OCI-M1 (cell line): ENCODE data around the gene PDPK1.
"Not testable (repeated sequence)": the region's sequence is repeated elsewhere in the genome, so short reads cannot be mapped to it uniquely, and the experiment has no call there.

Source experiments
- DNase-seq: peaks from one replicate; lab custom pipeline; 2025; lab: John Stamatoyannopoulos, UW

The PDPK1 gene

DNA sequence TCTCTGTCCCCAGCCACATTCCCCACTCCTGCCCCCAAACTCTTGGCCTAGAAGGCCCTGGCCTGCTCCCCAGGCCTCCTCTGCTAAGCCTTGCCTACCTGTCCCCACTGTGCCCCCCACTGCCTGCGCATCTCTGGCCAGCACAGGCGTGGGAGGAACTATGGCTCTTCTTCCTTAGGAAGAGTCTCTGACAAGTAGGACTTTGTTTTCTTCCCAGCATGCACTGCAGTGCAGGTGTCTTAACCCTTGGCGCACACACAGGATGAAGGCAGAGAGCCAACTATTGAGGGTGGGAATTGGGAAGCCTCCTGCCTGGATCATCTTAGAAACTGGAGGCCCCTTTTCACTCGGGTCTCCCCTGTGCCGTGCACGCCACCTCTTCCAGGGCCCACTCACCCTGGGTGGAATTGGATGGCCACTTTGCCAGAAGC is 14.0 kb upstream of the PDPK1 start:
- DNase-seq = no peak

DNA sequence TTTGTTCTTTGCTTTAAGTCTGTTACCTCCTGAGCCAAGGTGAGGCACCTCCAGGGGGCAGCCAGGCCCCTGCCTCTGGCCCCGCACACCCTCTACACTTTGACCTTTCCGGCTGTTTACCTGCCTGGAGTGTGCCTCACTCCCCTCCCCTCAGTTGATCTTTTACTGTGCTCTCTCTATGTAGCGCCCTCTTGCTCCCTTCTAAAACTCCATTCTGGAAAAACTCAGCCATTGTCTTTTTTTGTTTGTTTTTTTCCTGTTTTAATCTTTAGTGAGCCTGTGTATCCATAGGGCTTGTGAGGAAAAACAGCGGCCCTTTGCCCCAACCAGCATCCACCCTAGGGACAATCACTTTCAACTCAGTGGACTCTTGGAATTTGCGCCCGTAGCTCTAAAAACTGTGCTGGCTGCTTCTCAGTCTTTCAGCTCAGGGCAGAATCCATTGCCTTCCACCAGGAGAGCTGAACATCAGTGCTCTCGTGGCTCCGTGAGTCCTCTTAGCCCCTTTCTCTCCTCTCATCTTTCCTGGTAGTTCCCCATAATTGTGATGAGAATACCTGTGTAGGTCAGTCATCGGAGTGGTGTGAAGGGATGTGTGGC is 13.4 kb upstream of the PDPK1 start:
- DNase-seq = no peak

DNA sequence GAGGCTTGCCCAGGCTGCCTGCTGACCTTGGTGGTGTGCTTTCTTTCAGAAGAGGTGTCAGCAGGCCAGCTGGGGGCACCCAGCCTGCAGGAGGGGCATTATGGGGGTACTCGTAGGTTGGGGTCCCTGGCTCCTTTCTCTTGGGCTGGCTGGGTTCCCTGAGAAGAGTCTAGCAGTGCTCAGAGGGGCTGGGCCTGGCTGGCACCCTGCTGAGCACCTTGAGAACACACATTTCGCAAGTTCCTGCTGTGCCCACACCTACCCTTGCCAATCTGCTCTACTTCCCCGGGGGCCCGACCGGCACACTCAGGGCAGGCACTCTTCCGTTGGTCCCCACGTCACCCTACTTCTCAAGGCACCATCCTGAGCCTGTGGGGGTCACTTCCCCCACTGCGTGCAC is 11.7 kb upstream of the PDPK1 start:
- DNase-seq = no peak

DNA sequence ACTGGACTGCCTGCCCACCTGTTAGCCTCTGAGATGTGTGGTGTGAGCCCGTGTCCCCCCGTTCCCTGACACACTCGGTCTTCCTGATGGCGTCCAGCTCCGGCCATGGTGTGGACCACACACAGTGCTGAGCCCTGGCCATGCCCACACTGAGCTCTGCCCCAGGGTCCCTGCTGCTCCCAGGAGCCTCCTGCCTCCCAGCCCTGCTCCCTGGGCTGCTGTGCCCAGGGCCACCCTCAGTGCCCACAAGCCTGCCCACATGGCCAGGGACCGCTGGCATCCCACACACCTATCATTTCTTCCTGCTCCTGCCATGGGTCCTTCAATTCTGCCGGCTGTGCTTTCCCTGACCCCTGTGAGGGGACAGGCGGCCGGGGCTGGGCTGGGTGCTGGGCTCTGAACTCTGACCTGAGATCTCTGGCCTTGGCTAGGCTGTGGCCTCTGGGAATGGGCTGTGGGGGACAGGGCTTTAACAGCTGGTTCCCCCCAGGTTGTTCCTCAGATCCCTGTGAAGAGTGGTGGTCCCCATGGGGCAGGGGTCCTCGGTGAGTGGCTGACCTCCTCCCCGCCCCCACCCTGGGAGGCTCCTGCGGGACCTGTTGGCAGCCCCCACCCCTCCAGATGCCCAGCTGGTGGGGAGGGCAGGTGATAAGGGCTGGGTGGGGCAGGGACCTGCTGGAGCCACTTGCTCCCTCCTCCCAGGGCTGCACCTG is 10.6 kb upstream of the PDPK1 start:
- no peak for DNase-seq

DNA sequence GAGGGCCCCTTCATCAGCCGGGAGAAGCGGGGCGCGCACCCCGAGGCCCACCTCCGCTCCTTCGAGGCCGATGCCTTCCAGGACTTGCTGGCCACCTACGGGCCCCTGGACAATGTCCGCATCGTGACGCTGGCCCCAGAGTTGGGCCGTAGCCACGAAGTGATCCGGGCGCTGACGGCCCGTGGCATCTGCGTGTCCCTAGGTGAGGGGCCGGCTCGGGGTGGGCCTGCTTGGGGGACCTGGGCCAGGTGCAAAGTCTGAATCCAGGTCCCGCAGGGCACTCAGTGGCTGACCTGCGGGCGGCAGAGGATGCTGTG is 10.1 kb upstream of the PDPK1 start:
- no peak for DNase-seq

DNA sequence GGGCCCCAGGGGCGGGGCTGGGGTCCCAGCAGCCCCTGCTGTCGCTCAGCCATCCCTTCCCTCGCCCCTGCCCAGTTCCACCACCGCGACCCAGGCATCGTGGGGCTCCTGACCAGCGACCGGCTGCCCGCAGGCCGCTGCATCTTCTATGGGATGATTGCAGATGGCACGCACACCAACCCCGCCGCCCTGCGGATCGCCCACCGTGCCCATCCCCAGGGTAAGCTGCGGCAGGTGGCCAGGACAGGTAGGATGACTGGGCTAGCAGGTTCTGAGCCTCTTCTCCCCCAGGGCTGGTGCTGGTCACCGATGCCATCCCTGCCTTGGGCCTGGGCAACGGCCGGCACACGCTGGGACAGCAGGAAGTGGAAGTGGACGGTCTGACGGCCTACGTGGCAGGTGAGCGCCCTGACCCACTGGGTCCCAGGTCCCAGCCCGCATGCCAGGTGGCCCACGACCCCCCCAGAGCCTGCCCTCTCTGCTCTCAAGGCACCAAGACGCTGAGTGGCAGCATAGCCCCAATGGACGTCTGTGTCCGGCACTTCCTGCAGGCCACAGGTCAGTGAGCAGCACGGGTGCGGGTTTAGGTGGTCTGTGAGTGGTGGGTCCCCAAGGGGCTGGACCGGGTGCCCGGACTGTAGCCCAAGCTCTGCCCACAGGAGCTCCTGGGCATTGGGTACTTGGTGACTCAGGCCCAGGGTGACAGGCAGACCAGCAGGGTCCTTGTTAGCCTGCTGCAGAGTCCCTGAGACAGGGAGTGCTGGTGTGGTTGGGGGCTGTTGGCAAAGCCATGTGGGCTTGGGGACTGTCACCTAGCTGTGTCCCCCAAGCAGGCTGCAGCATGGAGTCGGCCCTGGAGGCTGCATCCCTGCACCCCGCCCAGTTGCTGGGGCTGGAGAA is 9.4 kb upstream of the PDPK1 start:
- DNase-seq = no peak

DNA sequence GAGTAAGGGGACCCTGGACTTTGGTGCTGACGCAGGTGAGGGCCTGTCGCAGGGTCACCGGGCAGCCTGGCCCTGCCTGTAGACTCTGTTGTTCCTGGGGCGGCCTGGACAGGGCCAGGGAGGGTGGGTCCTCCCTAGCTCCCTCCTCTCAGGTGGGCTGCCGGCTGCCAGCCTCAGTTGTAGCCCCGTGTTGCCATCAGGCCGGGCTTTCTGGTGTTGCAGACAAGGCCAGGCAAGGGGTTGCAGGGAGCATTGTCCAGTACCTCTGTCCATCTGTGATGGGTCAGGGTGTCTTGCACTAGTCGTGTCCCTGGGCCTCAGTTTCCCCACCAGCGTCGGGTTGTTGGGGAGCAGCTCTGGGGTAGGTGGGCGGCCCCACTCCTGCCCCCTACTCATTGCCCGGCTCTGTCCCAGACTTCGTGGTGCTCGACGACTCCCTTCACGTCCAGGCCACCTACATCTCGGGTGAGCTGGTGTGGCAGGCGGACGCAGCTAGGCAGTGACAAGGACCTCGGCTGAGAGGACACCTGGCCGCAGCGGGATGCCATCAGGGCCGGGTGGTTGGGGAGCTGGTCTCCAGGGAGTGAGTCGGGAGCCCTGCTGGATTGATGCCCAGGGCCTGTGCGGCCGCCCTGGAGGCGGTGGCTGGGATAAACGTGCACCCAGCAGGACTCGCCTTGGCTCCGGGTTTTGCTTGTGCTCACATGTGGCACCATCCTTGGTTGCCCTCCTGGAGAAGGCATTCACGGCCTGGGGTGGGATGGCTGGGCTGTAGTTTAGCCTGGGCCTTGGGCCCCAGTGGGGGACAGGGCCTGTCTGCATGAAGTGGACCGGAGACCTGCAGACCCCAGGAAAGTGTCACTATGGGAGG is 8.5 kb upstream of the PDPK1 start:
- DNase-seq = no peak

DNA sequence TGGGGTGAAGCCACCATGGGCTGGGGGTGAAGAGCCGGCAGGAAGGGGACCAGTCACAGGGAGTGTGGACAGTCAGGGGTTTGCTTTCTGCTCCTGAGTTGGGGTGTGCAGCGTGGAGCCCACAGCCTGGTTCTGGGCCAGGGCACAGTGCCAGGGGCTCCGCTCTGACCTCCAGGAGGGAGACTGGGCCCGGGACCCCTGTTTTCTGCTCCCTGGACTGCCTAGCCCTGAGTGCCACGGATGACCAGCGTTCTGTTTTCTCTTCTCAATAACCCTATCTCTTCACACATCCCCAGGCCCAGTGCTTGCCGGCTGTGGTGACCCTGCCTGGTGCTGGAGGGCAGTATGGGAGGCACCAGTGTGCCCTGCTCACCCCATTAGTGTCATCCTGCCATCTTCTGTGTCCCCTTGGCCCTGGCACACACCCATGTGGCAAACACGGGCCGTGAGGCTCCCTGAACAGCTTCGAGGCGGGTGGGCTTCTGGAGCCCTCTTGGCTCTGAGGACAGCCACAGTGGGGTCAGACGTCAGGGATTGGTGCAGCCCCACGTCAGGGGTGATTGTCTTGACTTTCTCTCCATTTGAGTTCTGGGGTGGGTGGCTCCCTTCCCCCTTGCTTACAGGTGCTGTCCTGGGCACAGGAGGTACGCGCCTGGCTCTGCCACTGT is 7.7 kb upstream of the PDPK1 start:
- no peak for DNase-seq

DNA sequence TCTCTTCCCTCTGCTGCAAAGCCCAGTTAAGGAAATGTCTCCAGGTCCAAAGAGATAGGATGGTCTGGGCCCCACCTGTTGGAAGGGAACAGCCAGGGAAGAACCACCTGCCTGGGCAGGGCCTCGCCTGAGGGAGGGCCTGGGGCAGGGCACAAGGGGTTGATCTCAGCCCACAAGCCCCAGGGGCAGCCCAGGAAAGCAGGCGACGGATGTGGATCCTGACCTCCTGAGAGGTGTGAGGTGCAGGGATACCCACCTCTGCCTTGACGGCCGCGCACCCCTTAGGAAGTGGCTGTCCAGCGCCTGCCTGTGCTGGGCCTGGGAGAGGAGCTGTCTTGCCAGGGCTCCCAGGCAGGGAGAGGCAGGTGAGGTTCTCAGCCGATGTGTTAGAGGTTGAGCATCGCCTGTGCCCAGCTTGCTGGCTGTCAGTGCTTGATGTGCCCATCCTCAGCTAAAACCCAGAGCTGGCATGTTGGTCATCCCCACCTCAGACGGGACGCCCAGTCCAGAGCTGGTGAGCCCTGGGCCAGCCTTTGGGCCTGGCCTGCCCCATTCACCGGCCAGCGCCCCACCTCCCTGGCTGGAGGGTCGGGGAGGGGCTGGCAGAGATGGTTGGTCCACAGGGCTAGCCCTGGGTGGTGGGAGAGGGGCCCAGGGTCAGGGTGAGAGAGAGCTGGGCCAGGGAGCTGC is 7.0 kb upstream of the PDPK1 start:
- DNase-seq = no peak

DNA sequence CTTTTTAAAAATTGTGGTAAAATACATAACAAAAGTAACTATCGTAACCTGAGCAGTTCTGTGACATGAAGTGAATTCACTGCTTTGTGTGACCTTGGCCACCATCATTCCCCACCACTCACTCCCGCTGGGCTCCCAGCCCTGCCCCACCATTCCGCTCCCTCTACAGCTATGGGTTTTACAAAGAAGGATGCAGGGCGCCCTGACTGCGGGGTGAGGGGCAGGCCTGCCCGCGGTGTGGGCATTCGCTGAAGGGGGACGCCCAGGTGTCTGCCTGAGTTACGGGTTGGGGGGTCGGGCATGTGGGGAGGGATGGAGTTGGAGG is 6.5 kb upstream of the PDPK1 start, which contains the start of gene CEMP1:
Gene CEMP1 (minus strand): TSS at position 38 of the 325 bp plus-strand sequence. CDS start 335 bp downstream, outside the sequence.
- DNase-seq = no peak

DNA sequence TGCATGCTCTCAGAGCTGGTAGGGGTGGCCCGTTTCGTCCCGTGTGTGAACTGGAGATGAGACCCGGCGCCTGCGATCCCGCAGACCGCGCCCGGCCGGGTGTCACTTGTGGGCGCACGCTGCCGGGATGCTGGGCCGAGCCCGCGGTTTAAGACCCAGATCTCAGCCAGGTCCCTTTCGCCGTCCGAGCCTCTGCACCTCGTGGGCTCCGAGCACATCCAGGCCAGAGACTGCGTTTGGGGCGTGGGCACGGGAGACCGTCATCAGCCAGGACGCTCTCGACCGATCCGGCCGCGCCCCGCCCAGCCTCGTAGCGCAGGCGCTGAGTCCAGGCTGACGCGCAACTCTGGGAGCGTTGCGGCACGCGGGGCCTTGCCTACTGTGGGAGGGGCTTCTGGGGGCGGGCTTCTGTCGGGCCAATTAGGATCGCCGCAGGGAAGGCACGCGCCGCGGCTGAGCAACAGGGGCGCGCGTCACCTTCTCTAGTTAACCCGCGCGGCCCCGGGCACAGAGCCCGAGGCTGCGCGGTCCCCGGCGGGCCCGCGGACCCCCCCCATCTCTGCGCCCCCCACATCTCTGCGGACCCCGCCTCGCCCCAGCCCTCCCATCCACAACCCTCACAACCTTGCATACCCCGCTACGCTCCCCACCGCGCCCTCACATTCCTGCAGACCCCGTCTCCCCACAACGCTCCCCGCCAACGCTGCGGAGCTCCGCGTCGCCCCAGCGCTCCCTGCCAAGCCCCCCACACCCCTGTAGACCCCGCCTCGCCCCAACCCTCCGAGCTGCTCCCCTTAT is 5.9 kb upstream of the PDPK1 start:
- DNase-seq = peak; percentile 98

DNA sequence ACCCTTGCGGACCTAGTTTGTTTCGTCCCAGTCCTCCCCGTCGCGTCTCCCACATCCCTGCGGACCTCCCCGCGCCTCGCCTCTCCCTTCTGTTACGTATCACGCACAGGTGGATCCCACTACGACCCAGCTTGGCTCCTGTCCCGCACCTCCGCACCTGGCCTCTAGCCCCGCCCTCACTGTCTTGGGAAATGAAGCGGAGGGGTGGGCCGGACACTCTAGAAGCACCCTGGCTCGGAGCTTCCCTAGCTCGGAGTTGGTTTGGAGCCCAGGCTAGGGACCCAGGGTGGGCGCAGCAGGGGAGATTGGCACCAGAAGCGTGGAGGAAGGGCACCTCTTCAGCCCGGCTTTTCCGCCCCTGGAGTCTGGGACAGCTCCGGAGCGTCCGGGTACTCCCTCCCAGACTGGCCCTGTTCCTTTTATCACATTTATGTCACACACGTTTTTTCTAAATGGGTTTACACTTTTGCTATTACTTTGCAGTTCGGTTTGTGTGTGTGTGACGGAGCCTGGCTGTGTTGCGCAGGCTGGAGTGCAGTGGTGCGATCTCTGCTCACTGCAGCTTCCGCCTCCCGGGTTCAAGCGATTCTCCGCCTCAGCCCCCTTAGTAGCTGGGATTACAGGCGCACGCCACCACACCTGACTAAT is 5.2 kb upstream of the PDPK1 start:
- DNase-seq = peak; percentile 77

DNA sequence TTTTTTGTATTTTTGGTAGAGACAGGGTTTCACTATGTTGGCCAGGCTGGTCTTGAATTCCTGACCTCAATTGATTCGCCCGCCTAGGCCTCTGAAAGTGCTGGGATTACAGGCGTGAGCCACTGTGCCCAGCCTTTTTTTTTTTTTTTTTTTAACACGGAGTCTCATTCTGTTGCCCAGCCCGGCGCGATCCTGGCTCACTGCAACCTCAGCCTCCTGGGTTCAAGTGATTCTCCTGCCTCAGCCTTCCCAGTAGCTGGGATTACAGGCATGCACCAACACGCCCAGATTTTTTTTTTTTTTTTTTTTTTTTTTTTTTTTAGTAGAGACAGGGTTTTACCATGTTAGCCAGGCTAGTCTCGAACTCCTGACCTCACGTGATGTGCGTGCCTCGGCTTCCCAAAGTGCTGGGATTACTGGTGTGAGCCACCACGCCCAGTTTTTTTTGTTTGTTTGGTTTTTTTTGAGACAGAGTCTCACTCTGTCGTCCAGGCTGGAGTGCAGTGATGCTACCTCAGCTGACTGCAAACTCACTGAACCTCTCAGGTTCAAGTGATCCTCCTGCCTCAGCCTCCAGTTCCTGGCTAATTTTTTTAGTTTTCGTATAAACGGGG is 4.6 kb upstream of the PDPK1 start:
- not testable (repeated sequence) for DNase-seq

DNA sequence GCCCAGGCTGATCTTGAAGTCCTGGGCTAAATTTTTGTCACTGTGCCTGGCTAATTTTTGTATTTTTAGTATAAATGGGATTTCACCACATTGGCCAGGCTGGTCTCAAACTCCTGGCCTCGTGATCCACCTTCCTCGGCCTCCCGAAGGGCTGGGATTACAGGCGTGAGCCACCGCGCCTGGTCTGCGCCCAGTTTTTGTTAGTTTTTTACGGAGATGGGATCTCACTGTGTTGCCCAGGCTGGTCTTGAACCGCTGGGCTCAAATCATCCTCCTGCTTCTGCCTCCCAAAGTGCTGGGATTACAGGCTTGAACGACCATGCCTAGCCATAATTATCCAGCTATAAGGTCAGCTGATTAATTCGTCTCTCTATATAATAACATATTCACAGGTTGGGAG is 3.9 kb upstream of the PDPK1 start:
- DNase-seq = no peak

DNA sequence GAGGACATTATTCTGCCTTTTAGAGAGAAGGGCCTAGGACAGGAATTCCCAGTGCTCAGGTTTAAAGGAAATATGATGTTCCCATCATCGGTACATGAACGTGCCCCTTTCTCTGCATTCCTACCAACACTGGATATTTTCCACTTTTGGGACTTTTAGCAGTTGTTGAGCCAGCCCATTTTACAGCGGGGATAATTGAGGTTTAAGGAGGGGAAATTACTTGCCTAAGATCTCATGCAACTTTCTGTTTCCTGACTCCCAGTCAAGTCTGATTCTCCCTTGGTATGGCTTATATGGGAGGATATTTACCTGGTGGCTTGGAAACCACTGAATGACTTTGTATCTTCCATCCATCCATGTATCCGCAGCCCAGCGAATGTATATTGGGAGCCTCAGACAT is 3.5 kb upstream of the PDPK1 start:
- not testable (repeated sequence) for DNase-seq

DNA sequence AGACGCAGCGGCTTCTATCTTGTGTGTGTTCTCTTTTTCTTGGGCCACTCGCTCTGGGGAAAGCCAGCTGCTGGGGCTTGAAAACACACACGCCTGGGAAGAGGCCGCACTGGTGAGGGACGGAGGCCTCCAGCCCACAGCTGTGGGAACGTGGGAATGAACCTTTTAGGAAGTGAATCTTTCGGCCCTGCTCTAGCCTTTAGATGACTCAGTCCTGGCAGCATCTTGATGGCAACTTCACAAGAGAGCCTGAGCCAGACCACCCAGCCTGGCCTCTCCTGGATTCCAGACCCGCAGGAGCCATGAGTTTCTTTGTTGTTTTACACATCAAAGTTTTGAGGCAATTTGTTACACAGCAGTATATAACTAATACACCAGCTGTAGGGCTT is 2.2 kb upstream of the PDPK1 start:
- no peak for DNase-seq

DNA sequence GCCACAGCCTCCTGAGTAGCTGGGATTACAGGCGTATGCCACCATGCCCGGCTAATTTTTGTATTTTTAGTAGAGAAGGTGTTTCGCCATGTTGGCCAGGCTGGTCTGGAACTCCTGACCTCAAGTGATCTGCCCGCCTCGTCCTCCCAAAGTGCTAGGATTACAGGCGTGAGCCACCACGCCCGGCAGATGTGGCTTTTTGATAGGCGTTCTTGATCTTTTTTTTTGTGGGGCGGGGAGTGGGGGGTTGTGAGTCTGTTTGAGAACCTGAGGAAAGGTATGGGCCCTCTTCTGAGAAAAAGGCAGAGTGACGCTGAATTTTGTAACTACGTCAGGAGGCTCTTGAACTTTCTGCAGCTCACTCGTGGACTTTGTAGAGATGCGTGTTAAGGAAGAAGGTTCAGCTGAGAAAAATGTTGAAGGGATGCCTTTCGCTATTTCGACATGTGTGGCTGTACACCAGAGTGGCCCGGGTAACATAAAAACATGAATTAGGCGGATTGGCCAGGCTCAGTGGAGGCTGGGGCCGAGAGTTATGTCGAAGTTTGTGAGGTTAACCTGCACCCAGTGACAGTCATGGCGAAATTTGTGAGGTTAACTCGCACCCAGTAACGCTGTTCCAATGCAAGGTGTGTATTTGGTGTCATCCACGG is 1.5 kb downstream of the PDPK1 start:
- DNase-seq = not testable (repeated sequence)

DNA sequence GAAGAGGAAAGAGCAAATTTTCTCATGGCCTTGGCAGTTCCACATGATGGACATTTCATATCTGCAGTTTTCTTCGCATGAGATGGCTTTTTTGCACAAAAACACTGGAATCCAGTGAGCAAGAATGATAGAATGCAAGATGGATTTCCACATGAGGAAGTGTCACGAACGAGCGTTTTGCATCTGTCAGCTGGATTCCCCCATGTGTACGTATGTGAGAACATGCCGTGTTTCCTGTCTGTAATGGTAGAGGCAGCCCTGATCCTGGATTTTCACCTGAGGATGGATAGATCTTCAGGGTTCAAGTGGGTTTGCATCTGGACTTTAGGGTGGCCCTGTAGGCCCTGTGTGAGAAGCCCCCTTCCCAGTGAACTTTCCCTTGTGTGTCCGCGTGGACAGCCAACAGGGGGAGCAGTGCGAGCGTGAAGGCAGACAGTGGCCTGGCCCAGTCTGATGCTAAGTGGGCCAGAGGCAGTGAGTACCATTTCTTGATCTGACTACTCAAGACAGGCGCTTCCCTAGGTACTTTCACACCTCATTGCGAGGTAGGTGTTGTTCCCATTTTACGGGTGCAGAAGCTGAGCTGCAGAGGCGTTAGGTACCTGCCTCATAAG is 2.1 kb downstream of the PDPK1 start:
- DNase-seq = not testable (repeated sequence)
